SH-SY5Y (cell line): Measurements from ENCODE around the gene COQ4.

ENCODE experiments used
- GATA2 ChIP-seq: IDR thresholded peaks from 2 replicates; pipeline ENCODE4 v1.6.1; 2011; ENCODE audit warnings: mild to moderate bottlenecking, low read depth, low read length
- GATA3 ChIP-seq: IDR thresholded peaks from 2 replicates; pipeline ENCODE4 v1.6.1; 2011; ENCODE audit warnings: low read depth, mild to moderate bottlenecking, low read length, moderate library complexity

GRCh38 chr9:128365525-128365924, 42.9 kb downstream of the COQ4 start:
- TF ChIP-seq GATA2 = no peak
- no peak for TF ChIP-seq GATA3
